HG03103 (cell line): Measurements from ENCODE around the gene HECTD2.
"Not testable (repeated sequence)": the region's sequence is repeated elsewhere in the genome, so short reads cannot be mapped to it uniquely, and the experiment has no call there.

Experiments
- ATAC-seq: cut with Tn5 transposase; IDR thresholded peaks from one replicate; pipeline ENCODE4 v1.9.1; 2021; ENCODE audit warnings: low read depth; ENCODE audit not compliant: unreplicated experiment

Gene HECTD2

GRCh38 chr10:91409869-91410637, at the start of gene HECTD2:
Gene HECTD2, plus strand, starts transcription at chr10:91410344. Its CDS starts 95 bp downstream, at chr10:91410439.
- peak; percentile 79 for ATAC-seq

- ATAC-seq: no peak
These were observed 49.7 kb upstream of the HECTD2 start for GRCh38 chr10:91360461-91360860.

- not testable (repeated sequence) for ATAC-seq
These were observed 44.6 kb upstream of the HECTD2 start for GRCh38 chr10:91365519-91365918.

GRCh38 chr10:91366704-91367103, 43.4 kb upstream of the HECTD2 start:
- ATAC-seq: no peak

GRCh38 chr10:91367127-91367531, 43.0 kb upstream of the HECTD2 start:
- ATAC-seq: no peak

GRCh38 chr10:91367558-91367957, 42.6 kb upstream of the HECTD2 start:
- ATAC-seq: no peak

GRCh38 chr10:91369978-91370589, 40.1 kb upstream of the HECTD2 start:
- ATAC-seq: not testable (repeated sequence)

GRCh38 chr10:91374052-91374451, 36.1 kb upstream of the HECTD2 start:
- no peak for ATAC-seq

GRCh38 chr10:91378061-91378460, 32.1 kb upstream of the HECTD2 start:
- ATAC-seq: no peak

- ATAC-seq: no peak
These were observed 29.3 kb upstream of the HECTD2 start for GRCh38 chr10:91380873-91381256.

GRCh38 chr10:91381257-91381891, 28.8 kb upstream of the HECTD2 start:
- ATAC-seq: no peak

GRCh38 chr10:91385306-91386085, 24.6 kb upstream of the HECTD2 start:
- ATAC-seq: no peak

- peak; percentile 73 for ATAC-seq
These were observed 20.3 kb upstream of the HECTD2 start for GRCh38 chr10:91389636-91390512.

- not testable (repeated sequence) for ATAC-seq
These were observed 19.7 kb upstream of the HECTD2 start for GRCh38 chr10:91390513-91390825.

GRCh38 chr10:91391920-91392319, 18.2 kb upstream of the HECTD2 start:
- no peak for ATAC-seq

GRCh38 chr10:91406322-91406721, 3.8 kb upstream of the HECTD2 start:
- ATAC-seq: no peak

GRCh38 chr10:91409069-91409868, 875 bp upstream of the HECTD2 start:
- ATAC-seq: peak; percentile 33

- ATAC-seq: no peak
These were observed 661 bp downstream of the HECTD2 start for GRCh38 chr10:91410638-91411371.

GRCh38 chr10:91411621-91412020, 1.5 kb downstream of the HECTD2 start:
- no peak for ATAC-seq
